Stimulated activated CD4-positive, alpha-beta T cell treated with anti-CD3 and anti-CD28 coated beads, TNF-alpha, amount 100 ng/mL, for 48 hours (primary cell): ENCODE measurements around the gene TRIM65.
"Not testable (repeated sequence)": the region's sequence is repeated elsewhere in the genome, so short reads cannot be mapped to it uniquely, and the experiment has no call there.

ENCODE experiments used
- DNase-seq, 3 donors: peaks; one replicate each; pipeline ENCODE4 v3.0.0-alpha.2; 2020; ENCODE audit warnings: low read depth in 3 of 3

Gene TRIM65

DNA sequence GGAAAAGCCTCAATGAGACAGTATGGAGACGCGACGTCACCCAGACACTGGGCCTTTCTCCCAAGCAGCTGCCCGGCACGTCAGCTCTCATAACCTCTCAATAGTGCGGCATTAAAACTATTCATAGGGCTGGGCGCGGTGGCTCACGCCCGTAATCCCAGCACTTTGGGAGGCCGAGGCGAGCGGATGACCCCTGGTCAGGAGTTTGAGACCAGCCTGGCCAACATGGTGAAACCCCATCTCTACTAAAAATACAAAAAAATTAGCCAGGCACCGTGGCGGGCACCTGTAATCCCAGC, 45.1 kb downstream of the TRIM65 start:
- not testable (repeated sequence) for DNase-seq

DNA sequence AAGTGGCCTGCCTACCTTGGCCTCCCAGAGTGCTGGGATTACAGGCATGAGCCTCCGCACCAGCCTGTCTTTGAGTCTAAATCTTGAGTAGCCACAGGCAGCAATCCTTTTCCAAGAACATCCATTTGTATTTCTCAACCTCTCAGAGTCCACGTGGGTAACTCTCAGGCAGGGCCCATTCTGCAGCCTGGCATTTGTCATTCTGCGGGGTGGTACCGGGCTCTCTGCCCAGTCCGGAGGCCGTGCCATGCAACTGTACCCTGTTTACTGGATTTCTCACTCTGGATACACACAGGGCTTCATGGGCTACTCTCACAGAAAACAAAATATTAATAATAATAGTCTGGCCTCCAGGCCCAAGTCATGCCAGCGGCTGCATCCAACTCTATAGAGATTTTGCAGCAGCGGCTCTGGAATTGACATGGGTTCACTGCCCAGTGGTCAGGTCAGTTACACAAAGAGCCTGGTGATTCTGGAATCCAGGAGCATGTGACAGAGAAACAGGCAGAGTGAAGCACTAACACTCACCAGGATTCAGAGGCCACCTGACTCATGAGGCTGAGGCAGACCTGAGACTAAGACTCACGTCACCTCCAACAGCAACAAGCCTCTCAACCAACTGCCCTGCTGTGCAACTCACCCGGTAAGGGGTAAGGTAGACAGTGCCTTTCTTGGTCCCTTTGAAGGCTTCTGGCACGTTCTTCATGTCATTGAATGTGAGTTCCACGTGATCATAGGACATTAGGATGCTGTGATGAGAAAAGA, 45.6 kb downstream of the TRIM65 start:
- no peak for DNase-seq

DNA sequence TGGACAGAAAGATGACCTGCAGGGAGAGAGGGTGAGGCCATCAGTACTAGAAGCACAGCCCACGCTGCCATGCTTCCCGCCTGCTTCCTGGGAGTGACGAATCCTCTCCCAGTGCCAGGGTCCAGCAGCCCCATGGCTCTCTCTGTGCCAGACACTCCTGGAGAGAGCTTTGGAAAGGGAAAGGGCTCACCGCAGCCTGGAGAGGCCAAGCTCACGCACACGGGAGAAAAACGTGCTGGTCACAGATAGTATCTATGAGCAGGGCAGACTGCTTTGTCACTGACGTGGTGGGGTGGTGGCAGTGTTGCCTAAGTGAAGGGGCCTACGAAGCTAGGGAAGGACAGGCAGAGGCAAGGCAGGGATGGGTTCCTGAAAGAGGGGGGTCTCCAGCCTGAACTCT, 47.0 kb downstream of the TRIM65 start:
- no peak for DNase-seq

- DNase-seq = no peak
Measured at GRCh38 chr17:75849279-75849646, 47.5 kb downstream of the TRIM65 start.

- DNase-seq = peak; percentile 63 to 84 (median 83)
Measured at GRCh38 chr17:75848523-75849278, 48.0 kb downstream of the TRIM65 start.

GRCh38 chr17:75847614-75848522, 48.9 kb downstream of the TRIM65 start:
- DNase-seq = no peak

- no peak for DNase-seq
Measured at GRCh38 chr17:75846692-75847613, 49.8 kb downstream of the TRIM65 start.

- no peak for DNase-seq
Measured at GRCh38 chr17:75845933-75846691, 50.6 kb downstream of the TRIM65 start.

GRCh38 chr17:75845058-75845711, 51.6 kb downstream of the TRIM65 start:
- peak in 2 of 3 donors; percentile 66 to 67 for DNase-seq

DNA sequence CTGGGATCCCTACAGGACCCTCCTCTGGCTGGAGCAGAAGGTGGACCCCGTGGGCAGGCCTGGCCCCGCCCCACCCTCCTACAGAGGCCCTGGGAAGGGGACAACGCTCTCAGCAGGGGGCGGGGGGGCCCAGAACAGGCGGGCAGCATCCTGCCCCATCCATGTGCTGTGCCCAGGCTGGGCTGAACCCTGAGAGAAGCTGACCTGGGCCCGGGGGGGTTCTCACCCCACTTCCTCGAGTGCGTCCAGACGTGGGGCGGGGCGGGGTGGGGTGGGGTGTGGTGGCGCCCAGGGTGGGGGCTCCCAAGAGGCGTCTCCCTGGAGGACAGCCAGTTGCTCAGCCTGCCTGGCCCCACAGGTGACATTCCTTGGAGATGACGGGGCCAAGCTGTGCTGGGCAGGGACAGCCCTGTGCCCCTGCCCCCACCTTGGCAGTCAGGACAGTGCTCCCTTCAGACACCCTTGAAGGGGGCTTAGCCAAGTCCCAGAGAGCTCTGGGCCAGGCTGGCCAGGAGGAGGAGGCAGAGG, 52.2 kb downstream of the TRIM65 start:
- no peak for DNase-seq

- DNase-seq = peak in 1 of 3 donors; percentile 49
Measured at GRCh38 chr17:75843577-75844529, 52.9 kb downstream of the TRIM65 start, which contains the start of gene UNC13D. TSS of gene UNC13D (minus strand) at chr17:75844404. CDS start at chr17:75844337, 67 bp downstream.

DNA sequence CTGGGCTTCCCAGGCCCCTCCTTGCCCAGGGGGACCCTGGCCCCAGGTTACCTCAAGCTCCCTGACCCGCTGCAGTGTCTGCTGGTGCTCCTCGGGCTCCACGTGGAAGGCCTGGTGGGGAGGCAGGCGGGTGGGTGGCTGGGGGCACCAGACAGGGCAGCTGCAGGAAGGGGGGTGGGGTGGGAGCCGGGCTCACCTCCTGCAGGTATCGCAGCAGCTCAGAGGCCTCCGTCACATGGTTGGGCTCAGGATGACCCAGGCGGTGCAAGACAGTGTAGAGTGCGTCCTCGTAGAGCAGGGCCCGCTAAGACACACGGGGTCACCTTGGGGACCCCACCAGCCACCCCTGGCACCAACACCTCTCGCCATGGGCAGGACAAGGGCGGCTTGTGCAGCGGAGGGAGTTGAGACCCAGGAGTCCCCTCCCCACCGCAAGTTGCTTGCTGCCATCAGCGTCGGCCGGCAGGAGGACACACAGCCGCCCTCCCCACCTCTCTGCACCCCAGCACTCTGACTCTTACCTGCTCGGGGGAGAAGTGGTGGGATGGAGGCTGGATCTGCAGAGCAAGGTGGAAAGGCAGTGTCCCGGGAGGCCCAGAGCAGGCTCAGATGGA, 53.7 kb downstream of the TRIM65 start:
- DNase-seq = no peak

GRCh38 chr17:75842411-75842810, 54.3 kb downstream of the TRIM65 start:
- no peak for DNase-seq

DNA sequence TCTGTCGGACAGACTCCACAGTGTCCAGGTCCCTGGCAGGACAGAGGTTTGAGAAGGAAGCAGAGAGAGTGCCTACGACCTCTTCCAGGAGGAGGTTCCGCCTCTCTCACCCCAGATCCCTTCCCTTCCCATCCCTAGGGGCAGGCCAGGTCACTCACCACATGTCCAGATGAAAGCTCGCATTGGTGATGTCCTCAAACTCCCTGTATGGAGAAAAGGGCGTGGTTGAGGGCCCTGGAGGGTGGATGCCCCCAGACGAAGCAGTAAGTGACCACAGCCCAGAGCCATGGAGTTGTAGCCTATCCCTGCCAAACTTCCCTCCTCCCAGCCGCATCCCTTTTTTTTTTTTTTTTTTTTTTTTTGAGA, 56.0 kb downstream of the TRIM65 start:
- DNase-seq = no peak

DNA sequence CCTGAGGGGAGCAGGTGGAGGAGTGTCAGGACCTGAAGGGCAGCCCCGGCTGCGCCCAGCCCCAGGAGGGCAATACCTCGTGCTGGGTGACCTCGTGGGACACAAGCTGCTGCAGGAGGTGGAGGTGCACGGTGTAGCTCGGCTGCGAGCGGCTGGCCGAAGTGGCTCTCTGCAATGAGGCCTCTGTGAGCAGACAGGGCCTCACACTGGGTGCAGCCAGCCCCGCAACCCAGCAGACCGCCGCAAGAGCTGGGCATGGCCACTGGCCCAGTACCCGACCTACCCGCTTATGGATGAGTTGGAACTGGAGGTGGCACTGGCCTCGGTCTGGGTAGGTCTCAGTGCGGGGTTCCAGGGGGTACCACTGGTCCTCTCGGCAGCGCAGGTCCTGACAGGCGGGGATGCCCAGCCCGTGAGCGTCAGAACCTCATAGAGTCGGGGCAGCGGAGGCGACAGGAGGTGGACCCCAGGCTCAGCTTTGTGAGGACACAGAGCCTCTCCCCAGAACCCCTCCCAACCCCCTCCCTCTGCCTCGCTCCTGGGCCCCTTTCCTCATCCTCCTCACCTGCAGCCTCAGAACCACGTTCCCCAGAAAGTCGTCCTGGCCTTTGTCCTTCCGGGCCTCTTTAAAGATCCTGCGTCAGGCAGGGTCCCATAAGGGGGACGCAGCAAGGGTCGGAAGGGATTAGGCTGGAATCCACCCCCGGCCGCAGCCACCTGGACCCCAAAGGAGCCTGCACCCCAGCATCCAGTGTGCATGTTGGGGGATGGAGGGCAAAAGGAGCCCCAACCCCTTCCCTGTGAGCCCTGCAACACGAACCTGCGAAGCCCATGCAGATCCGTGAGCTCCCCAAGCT, 56.6 kb downstream of the TRIM65 start:
- DNase-seq = no peak
